WTC11 (cell line): ENCODE measurements around the gene LYRM4. TPM values are rescaled to one million over a fixed set of nuclear protein-coding genes. Genes with fewer than 3 reads are reported as not detected.
A peak's percentile ranks its signal among the peaks of the same experiment; 100 is the strongest.

ENCODE experiments used
- ATAC-seq: fragments of 200-7000 bp; cut with Tn5 transposase; 2 replicates; pipeline ENCODE4 v1.10.0; 2021; ENCODE audit warnings: mild to moderate bottlenecking, moderate library complexity
- CTCF ChIA-PET: fragments of 300-600 bp; sonication (Branson Sonifier 250); formaldehyde crosslinking; loops from one replicate; lab custom pipeline; 2021; ENCODE audit warnings: antibody characterized with exemption; lab: Charles Lee
- POLR2A ChIA-PET: fragments of 350-600 bp; sonication (Branson Sonifier 250); formaldehyde crosslinking; loops from one replicate; lab custom pipeline; 2021; ENCODE audit warnings: antibody characterized with exemption; lab: Charles Lee
- DNase-seq: peaks from one replicate; pipeline ENCODE4 v3.0.0; 2021; ENCODE audit warnings: low spot score
- H3K27ac Mint-ChIP-seq: 2 replicates; pipeline ENCODE4 v1.8.0; 2021; ENCODE audit warnings: mixed read lengths
- H3K27me3 Mint-ChIP-seq: 2 replicates; pipeline ENCODE4 v1.8.0; 2021; ENCODE audit warnings: low read depth, mild to moderate bottlenecking, moderate library complexity, mixed read lengths
- H3K36me3 Mint-ChIP-seq: 2 replicates; pipeline ENCODE4 v1.8.0; 2021; ENCODE audit warnings: mixed read lengths
- H3K4me1 Mint-ChIP-seq: 2 replicates; pipeline ENCODE4 v1.8.0; 2022; ENCODE audit warnings: mixed read lengths
- H3K4me3 Mint-ChIP-seq: 2 replicates; pipeline ENCODE4 v1.8.0; 2021; ENCODE audit warnings: mild to moderate bottlenecking, moderate library complexity, mixed read lengths
- H3K9me3 Mint-ChIP-seq: 2 replicates; pipeline ENCODE4 v1.8.0; 2021; ENCODE audit warnings: mixed read lengths
- CREB1 ChIP-seq: sonication (generic); formaldehyde crosslinking; IDR thresholded peaks from 2 replicates; pipeline ENCODE4 v1.8.0; 2023; ENCODE audit warnings: mild to moderate bottlenecking, missing genetic modification reagents
- E2F5 ChIP-seq: sonication (generic); formaldehyde crosslinking; IDR thresholded peaks from 2 replicates; pipeline ENCODE4 v1.8.1; 2022; ENCODE audit warnings: mild to moderate bottlenecking, moderate library complexity, missing genetic modification reagents
- EMX1 ChIP-seq: fragments of 250-450 bp; sonication (Bioruptor Pico); IDR thresholded peaks from 2 replicates; pipeline ENCODE4 v1.8.0; 2021; ENCODE audit warnings: mild to moderate bottlenecking
- ERG ChIP-seq: fragments of 250-450 bp; sonication (Bioruptor Pico); IDR thresholded peaks from 2 replicates; pipeline ENCODE4 v1.8.0; 2021; ENCODE audit warnings: mild to moderate bottlenecking
- NFATC4 ChIP-seq: fragments of 250-450 bp; sonication (Bioruptor Pico); IDR thresholded peaks from 2 replicates; pipeline ENCODE4 v1.9.0; 2021; ENCODE audit warnings: mild to moderate bottlenecking
- NR1H2 ChIP-seq: sonication (generic); formaldehyde crosslinking; IDR thresholded peaks from 2 replicates; pipeline ENCODE4 v1.9.0; 2021; ENCODE audit warnings: mild to moderate bottlenecking, moderate library complexity, missing genetic modification reagents
- RORB ChIP-seq: fragments of 250-450 bp; sonication (Bioruptor Pico); IDR thresholded peaks from 2 replicates; pipeline ENCODE4 v1.9.0; 2021; ENCODE audit warnings: mild to moderate bottlenecking
- SMAD4 ChIP-seq: sonication (generic); formaldehyde crosslinking; IDR thresholded peaks from 2 replicates; pipeline ENCODE4 v1.8.0; 2022; ENCODE audit warnings: mild to moderate bottlenecking, missing genetic modification reagents
- ZBTB43 ChIP-seq: sonication (generic); formaldehyde crosslinking; IDR thresholded peaks from 2 replicates; pipeline ENCODE4 v1.8.1; 2023; ENCODE audit warnings: mild to moderate bottlenecking, missing genetic modification reagents
- ZNF219 ChIP-seq: sonication (generic); formaldehyde crosslinking; IDR thresholded peaks from 2 replicates; pipeline ENCODE4 v1.8.0; 2023; ENCODE audit warnings: missing genetic modification reagents, mild to moderate bottlenecking, borderline replicate concordance
- ZNF396 ChIP-seq: fragments of 250-450 bp; sonication (Bioruptor Pico); IDR thresholded peaks from 2 replicates; pipeline ENCODE4 v1.8.0; 2021; ENCODE audit warnings: mild to moderate bottlenecking, moderate library complexity, borderline replicate concordance
- ZNF425 ChIP-seq: fragments of 250-450 bp; sonication (Bioruptor Pico); conservative IDR thresholded peaks from 2 replicates; pipeline ENCODE4 v1.9.0; 2021; ENCODE audit warnings: mild to moderate bottlenecking
- total RNA-seq: library from RNA; stranded (reverse); gene quantifications from 3 replicates; pipeline ENCODE4 v1.2.3, GENCODE V29; 2021
- TF ChIP-seq, protein P1 (sequence below): sonication (generic); formaldehyde crosslinking; IDR thresholded peaks from 2 replicates; pipeline ENCODE4 v1.8.1; 2023; ENCODE audit warnings: mild to moderate bottlenecking, missing genetic modification reagents, borderline replicate concordance
- TF ChIP-seq, protein P2 (sequence below): sonication (generic); formaldehyde crosslinking; IDR thresholded peaks from 2 replicates; pipeline ENCODE4 v1.8.0; 2022; ENCODE audit warnings: mild to moderate bottlenecking, missing genetic modification reagents

LYRM4 gene
- total RNA-seq, 1 experiment from 2014 or later: 49.7 TPM

GRCh38 chr6:5282191-5282623 lies 21.5 kb upstream of the LYRM4 start:
- POLR2A ChIA-PET: no interaction called here
- CTCF ChIA-PET: interaction anchor here (1.9 kb wide), 1 partner anchor 21 kb away, joined by 4 read pairs; no protein-coding TSS in a partner anchor
- H3K27me3 Mint-ChIP-seq: no peaks in the 10 kb centered on the region

DNA sequence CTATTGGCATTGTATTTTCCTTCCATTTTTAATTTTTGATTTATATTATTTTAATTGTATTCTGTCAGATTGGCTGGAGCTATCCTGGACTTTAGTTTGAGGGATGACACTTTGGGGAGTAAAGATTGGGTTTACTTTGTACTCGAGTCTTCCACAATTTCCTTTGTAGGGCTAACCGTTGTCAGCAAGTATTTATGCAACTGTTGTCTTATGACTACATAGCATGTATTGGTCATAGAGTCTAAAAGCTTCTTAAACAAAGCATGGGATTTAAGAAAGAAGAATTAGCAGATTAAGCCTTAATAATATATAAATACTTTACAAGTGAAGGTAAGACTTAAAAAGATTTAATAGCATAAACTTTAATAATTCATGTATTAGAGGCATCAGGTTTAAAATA lies 20.2 kb upstream of the LYRM4 start:
- Mint-ChIP-seq H3K4me3 (no peak overlapping the region), H3K27ac (no peak overlapping the region), H3K27me3 (no peaks in the 10 kb centered on the region), H3K4me1 (peaks cover 29% of the 10 kb centered on the region), H3K9me3 (no peaks in the 10 kb centered on the region), H3K36me3 (no peaks in the 10 kb centered on the region)
- no peak for TF ChIP-seq ZBTB43
- no peak for TF ChIP-seq ZNF396 (CRISPR knock-in tag)
- TF ChIP-seq SMAD4 (CRISPR knock-in tag): no peak
- no peak for TF ChIP-seq EMX1 (CRISPR knock-in tag)
- TF ChIP-seq NR1H2 (CRISPR knock-in tag): no peak
- TF ChIP-seq E2F5 (CRISPR knock-in tag): no peak
- no peak for TF ChIP-seq RORB (CRISPR knock-in tag)
- TF ChIP-seq ERG (CRISPR knock-in tag): no peak
- TF ChIP-seq ZNF425 (CRISPR knock-in tag): no peak
- TF ChIP-seq CREB1: no peak
- no peak for TF ChIP-seq NFATC4 (CRISPR knock-in tag)
- TF ChIP-seq, protein P1, sequence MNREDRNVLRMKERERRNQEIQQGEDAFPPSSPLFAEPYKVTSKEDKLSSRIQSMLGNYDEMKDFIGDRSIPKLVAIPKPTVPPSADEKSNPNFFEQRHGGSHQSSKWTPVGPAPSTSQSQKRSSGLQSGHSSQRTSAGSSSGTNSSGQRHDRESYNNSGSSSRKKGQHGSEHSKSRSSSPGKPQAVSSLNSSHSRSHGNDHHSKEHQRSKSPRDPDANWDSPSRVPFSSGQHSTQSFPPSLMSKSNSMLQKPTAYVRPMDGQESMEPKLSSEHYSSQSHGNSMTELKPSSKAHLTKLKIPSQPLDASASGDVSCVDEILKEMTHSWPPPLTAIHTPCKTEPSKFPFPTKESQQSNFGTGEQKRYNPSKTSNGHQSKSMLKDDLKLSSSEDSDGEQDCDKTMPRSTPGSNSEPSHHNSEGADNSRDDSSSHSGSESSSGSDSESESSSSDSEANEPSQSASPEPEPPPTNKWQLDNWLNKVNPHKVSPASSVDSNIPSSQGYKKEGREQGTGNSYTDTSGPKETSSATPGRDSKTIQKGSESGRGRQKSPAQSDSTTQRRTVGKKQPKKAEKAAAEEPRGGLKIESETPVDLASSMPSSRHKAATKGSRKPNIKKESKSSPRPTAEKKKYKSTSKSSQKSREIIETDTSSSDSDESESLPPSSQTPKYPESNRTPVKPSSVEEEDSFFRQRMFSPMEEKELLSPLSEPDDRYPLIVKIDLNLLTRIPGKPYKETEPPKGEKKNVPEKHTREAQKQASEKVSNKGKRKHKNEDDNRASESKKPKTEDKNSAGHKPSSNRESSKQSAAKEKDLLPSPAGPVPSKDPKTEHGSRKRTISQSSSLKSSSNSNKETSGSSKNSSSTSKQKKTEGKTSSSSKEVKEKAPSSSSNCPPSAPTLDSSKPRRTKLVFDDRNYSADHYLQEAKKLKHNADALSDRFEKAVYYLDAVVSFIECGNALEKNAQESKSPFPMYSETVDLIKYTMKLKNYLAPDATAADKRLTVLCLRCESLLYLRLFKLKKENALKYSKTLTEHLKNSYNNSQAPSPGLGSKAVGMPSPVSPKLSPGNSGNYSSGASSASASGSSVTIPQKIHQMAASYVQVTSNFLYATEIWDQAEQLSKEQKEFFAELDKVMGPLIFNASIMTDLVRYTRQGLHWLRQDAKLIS (CRISPR knock-in tag): no peak
- no peak for ATAC-seq
- POLR2A ChIA-PET: no interaction called here
- no peak for DNase-seq
- CTCF ChIA-PET: interaction anchor here (1.9 kb wide), 1 partner anchor 22 kb away, joined by 4 read pairs; no protein-coding TSS in a partner anchor

More at GRCh38 chr6:5282191-5282623, 21.5 kb upstream of the LYRM4 start:
- Mint-ChIP-seq H3K4me1 (peaks cover 21% of the 10 kb centered on the region), H3K27ac (peak overlapping the region; percentile 45; the same call in 1 of the 2 replicates), H3K9me3 (no peaks in the 10 kb centered on the region), H3K4me3 (no peak overlapping the region), H3K36me3 (no peaks in the 10 kb centered on the region)
- ATAC-seq: peak; percentile 62
- no peak for TF ChIP-seq ZNF219 (CRISPR knock-in tag)
- TF ChIP-seq, protein P2, sequence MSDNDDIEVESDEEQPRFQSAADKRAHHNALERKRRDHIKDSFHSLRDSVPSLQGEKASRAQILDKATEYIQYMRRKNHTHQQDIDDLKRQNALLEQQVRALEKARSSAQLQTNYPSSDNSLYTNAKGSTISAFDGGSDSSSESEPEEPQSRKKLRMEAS (CRISPR knock-in tag): 0 out of 2 replicates have a peak, but pooled peaks have one; percentile 36
- DNase-seq: peak; percentile 17
